ENCODE results near the gene CPEB4. TPM values are rescaled to one million over a fixed set of nuclear protein-coding genes. Genes with fewer than 3 reads are reported as not detected.

Gene CPEB4
- total and polyA plus RNA-seq, 9 of the 15 experiments (the other 6 are each of a cell fraction or from before 2014, with no cell fraction given): 7.4 to 21.3 (median 12.4) TPM

DNA sequence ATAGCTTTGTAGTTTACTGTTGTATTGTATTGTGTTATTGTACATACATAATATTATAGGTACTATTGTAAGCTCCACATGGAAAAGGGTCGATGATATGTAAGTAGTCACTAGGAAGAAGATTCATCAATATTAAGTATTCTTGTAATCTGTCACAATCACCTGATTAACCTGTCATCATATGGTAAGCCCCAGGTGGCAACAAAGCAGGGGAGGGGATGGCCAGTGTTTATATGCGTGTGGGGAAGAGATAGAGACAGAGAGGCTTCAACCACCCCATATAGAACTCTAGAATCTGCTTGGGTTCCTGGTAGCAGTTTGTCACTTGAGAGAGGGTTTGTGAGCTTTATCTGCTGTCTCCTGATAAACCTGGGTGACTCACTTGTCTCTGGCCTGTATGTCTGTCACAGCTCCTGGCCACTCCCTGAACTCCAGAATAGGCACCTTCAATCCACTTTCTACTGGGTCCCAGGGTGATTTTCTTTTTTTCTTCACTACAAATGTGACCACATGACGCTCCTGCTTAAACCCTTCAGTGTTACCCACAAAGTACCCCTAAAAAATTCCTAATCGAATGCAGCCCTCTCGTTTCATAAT, 48.9 kb upstream of the CPEB4 start (continued):
- TF ChIP-seq ZNF217 (CRISPR knock-in tag; IDR thresholded peaks at IDR 0.05) (no peak), CBX5 (IDR thresholded peaks at IDR 0.05; ENCODE audit: borderline replicate concordance, low read depth) (no peak), GATA2 (CRISPR knock-in tag; IDR thresholded peaks at IDR 0.05) (peak; percentile 93), CBX2 (IDR thresholded peaks at IDR 0.05; ENCODE audit: insufficient read depth, low read length, poor library complexity, severe bottlenecking) (no peak), XRCC5 (IDR thresholded peaks at IDR 0.05; ENCODE audit: low read depth, low read length) (no peak), ZNF444 (CRISPR knock-in tag; IDR thresholded peaks at IDR 0.05) (no peak), CBFA2T3 (IDR thresholded peaks at IDR 0.05) (peak; percentile 100), IRF2 (CRISPR knock-in tag; IDR thresholded peaks at IDR 0.05) (no peak)
- TF ChIP-seq, protein P1, sequence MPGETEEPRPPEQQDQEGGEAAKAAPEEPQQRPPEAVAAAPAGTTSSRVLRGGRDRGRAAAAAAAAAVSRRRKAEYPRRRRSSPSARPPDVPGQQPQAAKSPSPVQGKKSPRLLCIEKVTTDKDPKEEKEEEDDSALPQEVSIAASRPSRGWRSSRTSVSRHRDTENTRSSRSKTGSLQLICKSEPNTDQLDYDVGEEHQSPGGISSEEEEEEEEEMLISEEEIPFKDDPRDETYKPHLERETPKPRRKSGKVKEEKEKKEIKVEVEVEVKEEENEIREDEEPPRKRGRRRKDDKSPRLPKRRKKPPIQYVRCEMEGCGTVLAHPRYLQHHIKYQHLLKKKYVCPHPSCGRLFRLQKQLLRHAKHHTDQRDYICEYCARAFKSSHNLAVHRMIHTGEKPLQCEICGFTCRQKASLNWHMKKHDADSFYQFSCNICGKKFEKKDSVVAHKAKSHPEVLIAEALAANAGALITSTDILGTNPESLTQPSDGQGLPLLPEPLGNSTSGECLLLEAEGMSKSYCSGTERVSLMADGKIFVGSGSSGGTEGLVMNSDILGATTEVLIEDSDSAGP (CRISPR knock-in tag; IDR thresholded peaks at IDR 0.05): no peak
- TF ChIP-seq, protein P2, sequence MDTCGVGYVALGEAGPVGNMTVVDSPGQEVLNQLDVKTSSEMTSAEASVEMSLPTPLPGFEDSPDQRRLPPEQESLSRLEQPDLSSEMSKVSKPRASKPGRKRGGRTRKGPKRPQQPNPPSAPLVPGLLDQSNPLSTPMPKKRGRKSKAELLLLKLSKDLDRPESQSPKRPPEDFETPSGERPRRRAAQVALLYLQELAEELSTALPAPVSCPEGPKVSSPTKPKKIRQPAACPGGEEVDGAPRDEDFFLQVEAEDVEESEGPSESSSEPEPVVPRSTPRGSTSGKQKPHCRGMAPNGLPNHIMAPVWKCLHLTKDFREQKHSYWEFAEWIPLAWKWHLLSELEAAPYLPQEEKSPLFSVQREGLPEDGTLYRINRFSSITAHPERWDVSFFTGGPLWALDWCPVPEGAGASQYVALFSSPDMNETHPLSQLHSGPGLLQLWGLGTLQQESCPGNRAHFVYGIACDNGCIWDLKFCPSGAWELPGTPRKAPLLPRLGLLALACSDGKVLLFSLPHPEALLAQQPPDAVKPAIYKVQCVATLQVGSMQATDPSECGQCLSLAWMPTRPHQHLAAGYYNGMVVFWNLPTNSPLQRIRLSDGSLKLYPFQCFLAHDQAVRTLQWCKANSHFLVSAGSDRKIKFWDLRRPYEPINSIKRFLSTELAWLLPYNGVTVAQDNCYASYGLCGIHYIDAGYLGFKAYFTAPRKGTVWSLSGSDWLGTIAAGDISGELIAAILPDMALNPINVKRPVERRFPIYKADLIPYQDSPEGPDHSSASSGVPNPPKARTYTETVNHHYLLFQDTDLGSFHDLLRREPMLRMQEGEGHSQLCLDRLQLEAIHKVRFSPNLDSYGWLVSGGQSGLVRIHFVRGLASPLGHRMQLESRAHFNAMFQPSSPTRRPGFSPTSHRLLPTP (IDR thresholded peaks at IDR 0.05; ENCODE audit: borderline replicate concordance, extremely low read depth, insufficient read length): no peak
- TF ChIP-seq, protein P3, sequence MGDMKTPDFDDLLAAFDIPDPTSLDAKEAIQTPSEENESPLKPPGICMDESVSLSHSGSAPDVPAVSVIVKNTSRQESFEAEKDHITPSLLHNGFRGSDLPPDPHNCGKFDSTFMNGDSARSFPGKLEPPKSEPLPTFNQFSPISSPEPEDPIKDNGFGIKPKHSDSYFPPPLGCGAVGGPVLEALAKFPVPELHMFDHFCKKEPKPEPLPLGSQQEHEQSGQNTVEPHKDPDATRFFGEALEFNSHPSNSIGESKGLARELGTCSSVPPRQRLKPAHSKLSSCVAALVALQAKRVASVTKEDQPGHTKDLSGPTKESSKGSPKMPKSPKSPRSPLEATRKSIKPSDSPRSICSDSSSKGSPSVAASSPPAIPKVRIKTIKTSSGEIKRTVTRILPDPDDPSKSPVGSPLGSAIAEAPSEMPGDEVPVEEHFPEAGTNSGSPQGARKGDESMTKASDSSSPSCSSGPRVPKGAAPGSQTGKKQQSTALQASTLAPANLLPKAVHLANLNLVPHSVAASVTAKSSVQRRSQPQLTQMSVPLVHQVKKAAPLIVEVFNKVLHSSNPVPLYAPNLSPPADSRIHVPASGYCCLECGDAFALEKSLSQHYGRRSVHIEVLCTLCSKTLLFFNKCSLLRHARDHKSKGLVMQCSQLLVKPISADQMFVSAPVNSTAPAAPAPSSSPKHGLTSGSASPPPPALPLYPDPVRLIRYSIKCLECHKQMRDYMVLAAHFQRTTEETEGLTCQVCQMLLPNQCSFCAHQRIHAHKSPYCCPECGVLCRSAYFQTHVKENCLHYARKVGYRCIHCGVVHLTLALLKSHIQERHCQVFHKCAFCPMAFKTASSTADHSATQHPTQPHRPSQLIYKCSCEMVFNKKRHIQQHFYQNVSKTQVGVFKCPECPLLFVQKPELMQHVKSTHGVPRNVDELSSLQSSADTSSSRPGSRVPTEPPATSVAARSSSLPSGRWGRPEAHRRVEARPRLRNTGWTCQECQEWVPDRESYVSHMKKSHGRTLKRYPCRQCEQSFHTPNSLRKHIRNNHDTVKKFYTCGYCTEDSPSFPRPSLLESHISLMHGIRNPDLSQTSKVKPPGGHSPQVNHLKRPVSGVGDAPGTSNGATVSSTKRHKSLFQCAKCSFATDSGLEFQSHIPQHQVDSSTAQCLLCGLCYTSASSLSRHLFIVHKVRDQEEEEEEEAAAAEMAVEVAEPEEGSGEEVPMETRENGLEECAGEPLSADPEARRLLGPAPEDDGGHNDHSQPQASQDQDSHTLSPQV (IDR thresholded peaks at IDR 0.05): peak; percentile 61
- TF ChIP-seq, protein P4, sequence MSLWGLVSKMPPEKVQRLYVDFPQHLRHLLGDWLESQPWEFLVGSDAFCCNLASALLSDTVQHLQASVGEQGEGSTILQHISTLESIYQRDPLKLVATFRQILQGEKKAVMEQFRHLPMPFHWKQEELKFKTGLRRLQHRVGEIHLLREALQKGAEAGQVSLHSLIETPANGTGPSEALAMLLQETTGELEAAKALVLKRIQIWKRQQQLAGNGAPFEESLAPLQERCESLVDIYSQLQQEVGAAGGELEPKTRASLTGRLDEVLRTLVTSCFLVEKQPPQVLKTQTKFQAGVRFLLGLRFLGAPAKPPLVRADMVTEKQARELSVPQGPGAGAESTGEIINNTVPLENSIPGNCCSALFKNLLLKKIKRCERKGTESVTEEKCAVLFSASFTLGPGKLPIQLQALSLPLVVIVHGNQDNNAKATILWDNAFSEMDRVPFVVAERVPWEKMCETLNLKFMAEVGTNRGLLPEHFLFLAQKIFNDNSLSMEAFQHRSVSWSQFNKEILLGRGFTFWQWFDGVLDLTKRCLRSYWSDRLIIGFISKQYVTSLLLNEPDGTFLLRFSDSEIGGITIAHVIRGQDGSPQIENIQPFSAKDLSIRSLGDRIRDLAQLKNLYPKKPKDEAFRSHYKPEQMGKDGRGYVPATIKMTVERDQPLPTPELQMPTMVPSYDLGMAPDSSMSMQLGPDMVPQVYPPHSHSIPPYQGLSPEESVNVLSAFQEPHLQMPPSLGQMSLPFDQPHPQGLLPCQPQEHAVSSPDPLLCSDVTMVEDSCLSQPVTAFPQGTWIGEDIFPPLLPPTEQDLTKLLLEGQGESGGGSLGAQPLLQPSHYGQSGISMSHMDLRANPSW (CRISPR knock-in tag; IDR thresholded peaks at IDR 0.05): no peak
- TF ChIP-seq, protein P5, sequence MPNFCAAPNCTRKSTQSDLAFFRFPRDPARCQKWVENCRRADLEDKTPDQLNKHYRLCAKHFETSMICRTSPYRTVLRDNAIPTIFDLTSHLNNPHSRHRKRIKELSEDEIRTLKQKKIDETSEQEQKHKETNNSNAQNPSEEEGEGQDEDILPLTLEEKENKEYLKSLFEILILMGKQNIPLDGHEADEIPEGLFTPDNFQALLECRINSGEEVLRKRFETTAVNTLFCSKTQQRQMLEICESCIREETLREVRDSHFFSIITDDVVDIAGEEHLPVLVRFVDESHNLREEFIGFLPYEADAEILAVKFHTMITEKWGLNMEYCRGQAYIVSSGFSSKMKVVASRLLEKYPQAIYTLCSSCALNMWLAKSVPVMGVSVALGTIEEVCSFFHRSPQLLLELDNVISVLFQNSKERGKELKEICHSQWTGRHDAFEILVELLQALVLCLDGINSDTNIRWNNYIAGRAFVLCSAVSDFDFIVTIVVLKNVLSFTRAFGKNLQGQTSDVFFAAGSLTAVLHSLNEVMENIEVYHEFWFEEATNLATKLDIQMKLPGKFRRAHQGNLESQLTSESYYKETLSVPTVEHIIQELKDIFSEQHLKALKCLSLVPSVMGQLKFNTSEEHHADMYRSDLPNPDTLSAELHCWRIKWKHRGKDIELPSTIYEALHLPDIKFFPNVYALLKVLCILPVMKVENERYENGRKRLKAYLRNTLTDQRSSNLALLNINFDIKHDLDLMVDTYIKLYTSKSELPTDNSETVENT (CRISPR knock-in tag; IDR thresholded peaks at IDR 0.05): no peak
